HCT116 (cell line): ENCODE measurements around the gene SEMA6D. TPM values are rescaled to one million over a fixed set of nuclear protein-coding genes. Genes with fewer than 3 reads are reported as not detected.

Experiments
- ATAC-seq: fragments of 200-7000 bp; cut with Tn5 transposase; 2 replicates; pipeline ENCODE4 v1.9.1; 2020; ENCODE audit warnings: mild to moderate bottlenecking, moderate library complexity
- BruUV-seq: library from RNA; stranded (reverse); fragments of 400-500 nt; replicated peaks from 2 replicates; lab custom pipeline; 2021; lab: Mats Ljungman, UMichigan
- CTCF ChIA-PET: fragments of 300-600 bp; sonication (Branson Sonifier 250); formaldehyde crosslinking; loops from one replicate; lab custom pipeline; 2021; ENCODE audit warnings: antibody characterized with exemption; lab: Charles Lee
- POLR2A ChIA-PET: fragments of 300-600, 350-600 bp; sonication (Branson Sonifier 250); formaldehyde crosslinking; loops from one replicate; lab custom pipeline; 2021; ENCODE audit warnings: antibody characterized with exemption; lab: Charles Lee
- RAD21 ChIA-PET, 2 experiments: fragments of 300-600 bp; sonication (Branson Sonifier 250); formaldehyde crosslinking; loops; one replicate each; lab custom pipeline; 2023; ENCODE audit warnings: low total read pairs in 2 of 2; ENCODE audit not compliant: uncharacterized antibody in 2 of 2, unreplicated experiment in 2 of 2, low non-redundant PET in 1 of 2; lab: Charles Lee
- DNase-seq: peaks from one replicate; pipeline ENCODE4 v3.0.0-alpha.2; 2010; ENCODE audit warnings: low read depth, low spot score
- H2AFZ ChIP-seq: fragments of 200-600 bp; shearing (Covaris generic), sonication (generic); 2 replicates; pipeline ENCODE4 v1.6.1; 2017; ENCODE audit warnings: low read depth, mixed run types, mixed read lengths, antibody characterized with exemption, low read length; ENCODE audit not compliant: poor library complexity, severe bottlenecking
- H3K27ac ChIP-seq: 2 replicates; pipeline ENCODE4 v1.5.1; 2012; ENCODE audit warnings: low read depth, low read length
- H3K27me3 ChIP-seq: fragments of 200-600 bp; sonication (generic); 2 replicates; pipeline ENCODE4 v1.6.1; 2016; ENCODE audit warnings: mixed run types, low read length, mixed read lengths; ENCODE audit not compliant: insufficient read depth
- H3K36me3 ChIP-seq, 2 experiments: fragments of 200-500 bp in 1 of 2; fragments of 200-600 bp in 1 of 2; sonication (Bioruptor generic) in 1 of 2; sonication (generic) in 1 of 2; 2 replicates each; pipeline versions ENCODE4 v1.5.1 to v1.6.1; 2014 to 2016; ENCODE audit warnings: low read length in 2 of 2, inconsistent platforms in 1 of 2, mixed read lengths in 1 of 2, mixed run types in 1 of 2; ENCODE audit not compliant: insufficient read depth in 2 of 2, control insufficient read depth in 1 of 2
- H3K4me1 ChIP-seq, 2 experiments: fragments of 200-600 bp in 1 of 2; sonication (generic) in 1 of 2; 2 replicates each; pipeline versions ENCODE4 v1.5.1 to v1.6.1; 2012 to 2017; ENCODE audit warnings: low read length in 2 of 2, inconsistent platforms in 1 of 2, mild to moderate bottlenecking in 1 of 2, mixed read lengths in 1 of 2, mixed run types in 1 of 2, moderate library complexity in 1 of 2; ENCODE audit not compliant: insufficient read depth in 2 of 2, control insufficient read depth in 1 of 2
- H3K4me2 ChIP-seq: fragments of 200-600 bp; sonication (generic); 2 replicates; pipeline ENCODE4 v1.6.1; 2017; ENCODE audit warnings: mixed run types, low read length, mixed read lengths
- H3K4me3 ChIP-seq, 2 experiments: fragments of 200-600 bp in 1 of 2; sonication (generic) in 1 of 2; replicated peaks in 1 of 2; 2 replicates each; pipeline ENCODE4 v1.5.1; 2011 to 2016; ENCODE audit warnings: low read length in 2 of 2, control low read depth in 1 of 2, low read depth in 1 of 2, mild to moderate bottlenecking in 1 of 2, mixed read lengths in 1 of 2, mixed run types in 1 of 2
- H3K79me2 ChIP-seq: fragments of 200-600 bp; sonication (generic); 2 replicates; pipeline ENCODE4 v1.6.1; 2017; ENCODE audit warnings: mild to moderate bottlenecking, mixed run types, low read length, moderate library complexity, mixed read lengths; ENCODE audit not compliant: insufficient read depth
- H3K9ac ChIP-seq: fragments of 200-600 bp; sonication (generic); 2 replicates; pipeline ENCODE4 v1.6.1; 2016; ENCODE audit warnings: low read length, mixed read lengths
- H3K9me2 ChIP-seq: fragments of 200-600 bp; sonication (generic), shearing (Covaris generic); 2 replicates; pipeline ENCODE4 v1.6.1; 2017; ENCODE audit warnings: mixed run types, mild to moderate bottlenecking, moderate library complexity; ENCODE audit not compliant: insufficient read depth
- H3K9me3 ChIP-seq, 2 experiments: fragments of 200-500 bp in 1 of 2; fragments of 200-600 bp in 1 of 2; sonication (Bioruptor generic) in 1 of 2; sonication (generic) in 1 of 2; 2 replicates each; pipeline ENCODE4 v1.6.1; 2014 to 2017; ENCODE audit warnings: low read length in 2 of 2, mixed read lengths in 2 of 2, inconsistent platforms in 1 of 2, low read depth in 1 of 2, mild to moderate bottlenecking in 1 of 2, mixed run types in 1 of 2, moderate library complexity in 1 of 2; ENCODE audit not compliant: control insufficient read depth in 1 of 2, insufficient read depth in 1 of 2
- H4K20me1 ChIP-seq: fragments of 200-600 bp; sonication (generic), shearing (Covaris generic); 2 replicates; pipeline ENCODE4 v1.6.1; 2017; ENCODE audit warnings: mixed run types, mild to moderate bottlenecking, moderate library complexity; ENCODE audit not compliant: insufficient read depth
- CBX3 ChIP-seq: IDR thresholded peaks from 2 replicates; pipeline ENCODE4 v1.6.1; 2012; ENCODE audit warnings: low read depth
- CEBPB ChIP-seq: IDR thresholded peaks from 2 replicates; pipeline ENCODE4 v1.6.1; 2012; ENCODE audit warnings: low read depth
- EGR1 ChIP-seq: IDR thresholded peaks from 2 replicates; pipeline ENCODE4 v1.6.1; 2012; ENCODE audit warnings: low read depth
- ELF1 ChIP-seq: IDR thresholded peaks from 2 replicates; pipeline ENCODE4 v1.6.1; 2012; ENCODE audit warnings: low read depth, borderline replicate concordance
- EZH2 ChIP-seq: fragments of 200-600 bp; sonication (generic); IDR thresholded peaks from 2 replicates; pipeline ENCODE4 v1.6.1; 2017; ENCODE audit warnings: antibody characterized with exemption, mixed run types
- EZH2phosphoT487 ChIP-seq: fragments of 200-600 bp; IDR thresholded peaks from 2 replicates; pipeline ENCODE4 v1.6.1; 2018; ENCODE audit warnings: antibody characterized with exemption, borderline replicate concordance
- POLR2A ChIP-seq: IDR thresholded peaks from 2 replicates; pipeline ENCODE4 v1.7.0; 2011; ENCODE audit warnings: borderline replicate concordance; ENCODE audit not compliant: insufficient read depth, insufficient read length; ENCODE audit errors: extremely low read depth
- POLR2AphosphoS5 ChIP-seq: IDR thresholded peaks from 2 replicates; pipeline ENCODE4 v1.6.1; 2011; ENCODE audit warnings: mild to moderate bottlenecking, low read depth, low read length, moderate library complexity
- SIN3A ChIP-seq: IDR thresholded peaks from 2 replicates; pipeline ENCODE4 v1.6.1; 2012; ENCODE audit warnings: low read depth
- SP1 ChIP-seq: IDR thresholded peaks from 2 replicates; pipeline ENCODE4 v1.6.1; 2012; ENCODE audit warnings: low read depth
- ZFX ChIP-seq: fragments of 450-650 bp; IDR thresholded peaks from 2 replicates; pipeline ENCODE4 v1.6.1; 2017
- intact Hi-C: fragments of 100-400 bp; cut with micrococcal nuclease; formaldehyde crosslinking; loops from 2 replicates; pipeline ENCODE4 v1.10.0; 2022
- total RNA-seq: library from RNA; stranded (reverse); gene quantifications from one replicate; pipeline ENCODE4 v1.2.1, GENCODE V29; 2021; ENCODE audit not compliant: unreplicated experiment
- TF ChIP-seq, protein P1 (sequence below): IDR thresholded peaks from 2 replicates; pipeline ENCODE4 v1.6.1; 2011; ENCODE audit warnings: mild to moderate bottlenecking, low read length, moderate library complexity; ENCODE audit not compliant: insufficient replicate concordance; ENCODE audit errors: extremely low read depth

SEMA6D gene
- total RNA-seq, 1 experiment from 2014 or later, result 0.02 TPM

DNA sequence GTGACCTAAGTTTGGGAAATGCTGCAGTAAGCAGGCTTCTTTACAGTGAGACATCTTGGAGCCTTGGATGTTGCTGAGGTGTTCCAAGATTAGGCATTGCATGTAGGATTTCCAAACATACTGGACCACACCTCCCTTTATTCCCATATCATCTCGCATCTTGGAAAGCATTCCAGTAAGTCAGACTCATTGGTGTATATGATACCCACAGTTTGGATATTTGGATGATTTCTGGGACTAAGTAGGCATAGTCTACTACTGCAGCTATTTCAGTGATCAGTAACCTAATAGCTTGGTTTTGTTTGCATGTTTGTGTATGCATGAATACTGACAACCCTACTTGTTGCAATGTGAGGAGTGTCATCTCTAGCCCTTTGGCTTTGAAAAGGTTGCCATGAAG is 97.3 kb downstream of the SEMA6D start:
- Histone ChIP-seq H3K36me3 (no peaks in the 10 kb centered on the region), H4K20me1 (no peaks in the 10 kb centered on the region), H3K4me3 (no peak overlapping the region), H2AFZ (no peak overlapping the region), H3K9me2 (no peaks in the 10 kb centered on the region), H3K9me3 (peaks cover 4 to 16% of the 10 kb centered on the region in 2 experiments; a peak in 2 of 4 replicates), H3K4me2 (no peak overlapping the region), H3K27me3 (no peaks in the 10 kb centered on the region), H3K9ac (no peak overlapping the region), H3K4me1 (no peaks in the 10 kb centered on the region), H3K27ac (no peak overlapping the region), H3K79me2 (no peaks in the 10 kb centered on the region)
- intact Hi-C loops, result no loop called here
- ATAC-seq (no peak), DNase-seq (no peak)
- ChIA-PET RAD21 (no interaction called here), POLR2A (no interaction called here), CTCF (no interaction called here)
- no TSS peak for BruUV-seq
- TF ChIP-seq ELF1 (no peak), CEBPB (no peak), POLR2AphosphoS5 (no peak), CBX3 (no peak), SP1 (no peak), ZFX (no peak), EZH2phosphoT487 (no peak), POLR2A (no peak), EGR1 (no peak), SIN3A (no peak), EZH2 (no peak)
- TF ChIP-seq, protein P1, sequence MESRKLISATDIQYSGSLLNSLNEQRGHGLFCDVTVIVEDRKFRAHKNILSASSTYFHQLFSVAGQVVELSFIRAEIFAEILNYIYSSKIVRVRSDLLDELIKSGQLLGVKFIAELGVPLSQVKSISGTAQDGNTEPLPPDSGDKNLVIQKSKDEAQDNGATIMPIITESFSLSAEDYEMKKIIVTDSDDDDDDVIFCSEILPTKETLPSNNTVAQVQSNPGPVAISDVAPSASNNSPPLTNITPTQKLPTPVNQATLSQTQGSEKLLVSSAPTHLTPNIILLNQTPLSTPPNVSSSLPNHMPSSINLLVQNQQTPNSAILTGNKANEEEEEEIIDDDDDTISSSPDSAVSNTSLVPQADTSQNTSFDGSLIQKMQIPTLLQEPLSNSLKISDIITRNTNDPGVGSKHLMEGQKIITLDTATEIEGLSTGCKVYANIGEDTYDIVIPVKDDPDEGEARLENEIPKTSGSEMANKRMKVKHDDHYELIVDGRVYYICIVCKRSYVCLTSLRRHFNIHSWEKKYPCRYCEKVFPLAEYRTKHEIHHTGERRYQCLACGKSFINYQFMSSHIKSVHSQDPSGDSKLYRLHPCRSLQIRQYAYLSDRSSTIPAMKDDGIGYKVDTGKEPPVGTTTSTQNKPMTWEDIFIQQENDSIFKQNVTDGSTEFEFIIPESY, result no peak
